ENCODE data around the gene ABHD2.

The ABHD2 gene

GRCh38 chr15:89187301-89187985, 99.2 kb downstream of the ABHD2 start:
- no peak for DNase-seq (ENCODE audit: low spot score)

GRCh38 chr15:89187986-89188514, 99.8 kb downstream of the ABHD2 start:
- DNase-seq (ENCODE audit: low spot score), result no peak

- DNase-seq (ENCODE audit: low spot score), result no peak
These were observed 103.9 kb downstream of the ABHD2 start for GRCh38 chr15:89192136-89192535.

GRCh38 chr15:89192766-89193165, 104.5 kb downstream of the ABHD2 start:
- DNase-seq (ENCODE audit: low spot score), result no peak

GRCh38 chr15:89194608-89195007, 106.4 kb downstream of the ABHD2 start:
- DNase-seq (ENCODE audit: low spot score), result no peak

- no peak for DNase-seq (ENCODE audit: low spot score)
These were observed 107.6 kb downstream of the ABHD2 start for GRCh38 chr15:89195836-89196235.

GRCh38 chr15:89196241-89196640, 108.0 kb downstream of the ABHD2 start:
- no peak for DNase-seq (ENCODE audit: low spot score)

- DNase-seq (ENCODE audit: low spot score), result no peak
These were observed 108.7 kb downstream of the ABHD2 start for GRCh38 chr15:89196994-89197393.

- DNase-seq (ENCODE audit: low spot score), result no peak
These were observed 109.3 kb downstream of the ABHD2 start for GRCh38 chr15:89197503-89197971.

- DNase-seq (ENCODE audit: low spot score), result no peak
These were observed 109.9 kb downstream of the ABHD2 start for GRCh38 chr15:89198196-89198595.

- DNase-seq (ENCODE audit: low spot score), result no peak
These were observed 110.7 kb downstream of the ABHD2 start for GRCh38 chr15:89198934-89199333.

GRCh38 chr15:89199746-89200145, 111.5 kb downstream of the ABHD2 start:
- DNase-seq (ENCODE audit: low spot score), result no peak

- DNase-seq (ENCODE audit: low spot score), result no peak
These were observed 111.9 kb downstream of the ABHD2 start for GRCh38 chr15:89200182-89200581.

- no peak for DNase-seq (ENCODE audit: low spot score)
These were observed 113.3 kb downstream of the ABHD2 start for GRCh38 chr15:89201465-89202005.

GRCh38 chr15:89203705-89204273, 115.5 kb downstream of the ABHD2 start:
- DNase-seq (ENCODE audit: low spot score), result no peak

- no peak for DNase-seq (ENCODE audit: low spot score)
These were observed 117.8 kb downstream of the ABHD2 start for GRCh38 chr15:89205991-89206585.

GRCh38 chr15:89206908-89207331, 118.7 kb downstream of the ABHD2 start:
- peak; percentile 73 for DNase-seq (ENCODE audit: low spot score)

GRCh38 chr15:89208256-89208655, 120.0 kb downstream of the ABHD2 start:
- DNase-seq (ENCODE audit: low spot score), result no peak

- no peak for DNase-seq (ENCODE audit: low spot score)
These were observed 120.8 kb downstream of the ABHD2 start for GRCh38 chr15:89209057-89209456.

GRCh38 chr15:89211678-89212170, 123.5 kb downstream of the ABHD2 start:
- DNase-seq (ENCODE audit: low spot score), result no peak

GRCh38 chr15:89215627-89216026, 127.4 kb downstream of the ABHD2 start:
- no peak for DNase-seq (ENCODE audit: low spot score)

- DNase-seq (ENCODE audit: low spot score), result no peak
These were observed 128.8 kb downstream of the ABHD2 start for GRCh38 chr15:89217031-89217430.
